ENCODE measurements around the gene HDGF. TPM values are rescaled to one million over a fixed set of nuclear protein-coding genes. Genes with fewer than 3 reads are reported as not detected.

Gene HDGF
- total RNA-seq, 2 donors from 2014 or later: 75.3 to 100 TPM

Other genes with a start within 250 kb of the HDGF start
- gene IQGAP3, start 179.1 kb downstream of the HDGF start, total RNA-seq: not detected
- under 1 TPM in 1 of 2 donors, not detected in 1; 0.94 TPM for gene TTC24, start 172.0 kb downstream of the HDGF start, total RNA-seq
- 10 to 100 TPM; 27.5 to 32.0 TPM for gene NAXE, start 159.9 kb downstream of the HDGF start, total RNA-seq
- 10 to 100 TPM; 39.2 to 39.6 TPM for gene GPATCH4, start 150.2 kb downstream of the HDGF start, total RNA-seq
- gene HAPLN2, start 132.3 kb downstream of the HDGF start, total RNA-seq: under 1 TPM in 1 of 2 donors, not detected in 1; 0.35 TPM
- not detected for gene BCAN, start 109.6 kb downstream of the HDGF start, total RNA-seq
- gene NES, start 74.3 kb downstream of the HDGF start, total RNA-seq: not detected
- gene CRABP2, start 46.1 kb downstream of the HDGF start, total RNA-seq: 1 to 10 TPM; 1.5 to 4.5 TPM
- gene METTL25B, start 23.2 kb downstream of the HDGF start, total RNA-seq: 10 to 100 TPM; 13.1 to 21.6 TPM
- 10 to 100 TPM; 41.4 to 54.2 TPM for gene ISG20L2, start 22.9 kb downstream of the HDGF start, total RNA-seq
- 10 to 100 TPM; 18.7 to 25.1 TPM for gene MRPL24, start 10.6 kb downstream of the HDGF start, total RNA-seq
- 10 to 100 TPM; 51.0 to 82.4 TPM for gene PRCC, start 15.9 kb upstream of the HDGF start, total RNA-seq
- 100 to 1,000 TPM; 129 to 137 TPM for gene SH2D2A, start 65.2 kb upstream of the HDGF start, total RNA-seq
- gene INSRR, start 107.4 kb upstream of the HDGF start, total RNA-seq: not detected
- under 1 TPM; 0.34 to 0.67 TPM for gene NTRK1, start 109.2 kb upstream of the HDGF start, total RNA-seq
- 10 to 100 TPM in 1 of 2 donors, under 1 TPM in 1; 0.42 to 17.7 TPM for gene PEAR1, start 142.0 kb upstream of the HDGF start, total RNA-seq
- not detected for gene LRRC71, start 169.0 kb upstream of the HDGF start, total RNA-seq

Data from T-helper 17 cell (primary cell).